HEK293 (cell line): ENCODE results near the gene DDN.

Experiments used
- FEZF1 ChIP-seq: fragments of 450-650 bp; formaldehyde crosslinking; IDR thresholded peaks from 2 replicates; pipeline ENCODE4 v1.5.1; 2016; ENCODE audit warnings: missing biosample characterization, missing genetic modification characterization
- HOXA7 ChIP-seq: sonication (generic); formaldehyde crosslinking; IDR thresholded peaks from 2 replicates; pipeline ENCODE4 v1.8.1; 2022; ENCODE audit warnings: missing genetic modification reagents, borderline replicate concordance
- KLF8 ChIP-seq: fragments of 450-650 bp; formaldehyde crosslinking; IDR thresholded peaks from 2 replicates; pipeline ENCODE4 v1.5.1; 2016; ENCODE audit warnings: missing biosample characterization, missing genetic modification characterization
- MZF1 ChIP-seq: fragments of 450-650 bp; formaldehyde crosslinking; IDR thresholded peaks from 2 replicates; pipeline ENCODE4 v1.5.1; 2017; ENCODE audit warnings: missing biosample characterization, missing genetic modification characterization, borderline replicate concordance
- OSR2 ChIP-seq: fragments of 450-650 bp; formaldehyde crosslinking; IDR thresholded peaks from 2 replicates; pipeline ENCODE4 v1.5.1; 2016; ENCODE audit warnings: missing biosample characterization, missing genetic modification characterization
- SETDB1 ChIP-seq: IDR thresholded peaks from one replicate; pipeline ENCODE4 v1.6.1; 2017; ENCODE audit warnings: mild to moderate bottlenecking, low read length, moderate library complexity, mixed read lengths; ENCODE audit not compliant: insufficient read length
- TRIM28 ChIP-seq: IDR thresholded peaks from 2 replicates; pipeline ENCODE4 v1.6.1; 2011; ENCODE audit warnings: low read length, control low read depth, borderline replicate concordance
- ZBTB17 ChIP-seq: fragments of 450-650 bp; formaldehyde crosslinking; IDR thresholded peaks from 2 replicates; pipeline ENCODE4 v1.5.1; 2016; ENCODE audit warnings: missing biosample characterization, missing genetic modification characterization
- ZBTB20 ChIP-seq: fragments of 450-650 bp; formaldehyde crosslinking; IDR thresholded peaks from 2 replicates; pipeline ENCODE4 v1.5.1; 2016; ENCODE audit warnings: missing biosample characterization, missing genetic modification characterization
- ZBTB48 ChIP-seq: fragments of 450-650 bp; formaldehyde crosslinking; IDR thresholded peaks from 2 replicates; pipeline ENCODE4 v1.5.1; 2016; ENCODE audit warnings: missing biosample characterization, missing genetic modification characterization
- ZNF10 ChIP-seq: fragments of 450-650 bp; formaldehyde crosslinking; IDR thresholded peaks from 2 replicates; pipeline ENCODE4 v1.5.1; 2017; ENCODE audit warnings: missing biosample characterization, missing genetic modification characterization
- ZNF114 ChIP-seq: fragments of 450-650 bp; formaldehyde crosslinking; IDR thresholded peaks from 2 replicates; pipeline ENCODE4 v1.5.0; 2017; ENCODE audit warnings: missing biosample characterization, missing genetic modification characterization
- ZNF140 ChIP-seq: fragments of 450-650 bp; formaldehyde crosslinking; IDR thresholded peaks from 2 replicates; pipeline ENCODE4 v1.5.1; 2016; ENCODE audit warnings: missing biosample characterization, missing genetic modification characterization
- ZNF174 ChIP-seq: fragments of 450-650 bp; formaldehyde crosslinking; IDR thresholded peaks from 2 replicates; pipeline ENCODE4 v1.5.0; 2017; ENCODE audit warnings: missing biosample characterization, mild to moderate bottlenecking, missing genetic modification characterization
- ZNF221 ChIP-seq: fragments of 450-650 bp; formaldehyde crosslinking; IDR thresholded peaks from 2 replicates; pipeline ENCODE4 v1.5.1; 2017; ENCODE audit warnings: missing biosample characterization, missing genetic modification characterization, borderline replicate concordance
- ZNF248 ChIP-seq: fragments of 450-650 bp; formaldehyde crosslinking; IDR thresholded peaks from 2 replicates; pipeline ENCODE4 v1.5.1; 2017; ENCODE audit warnings: missing biosample characterization, missing genetic modification characterization
- ZNF266 ChIP-seq: fragments of 450-650 bp; formaldehyde crosslinking; IDR thresholded peaks from 2 replicates; pipeline ENCODE4 v1.5.1; 2016; ENCODE audit warnings: missing biosample characterization, missing genetic modification characterization, low read depth
- ZNF302 ChIP-seq: fragments of 450-650 bp; formaldehyde crosslinking; IDR thresholded peaks from 2 replicates; pipeline ENCODE4 v1.5.1; 2016; ENCODE audit warnings: missing biosample characterization, missing genetic modification characterization, low read depth
- ZNF341 ChIP-seq: fragments of 450-650 bp; formaldehyde crosslinking; IDR thresholded peaks from 2 replicates; pipeline ENCODE4; 2016; ENCODE audit warnings: low read depth, missing biosample characterization, missing genetic modification characterization
- ZNF354C ChIP-seq: fragments of 450-650 bp; formaldehyde crosslinking; IDR thresholded peaks from 2 replicates; pipeline ENCODE4 v1.5.1; 2016; ENCODE audit warnings: missing biosample characterization, missing genetic modification characterization, low read depth, borderline replicate concordance
- ZNF37A ChIP-seq: fragments of 450-650 bp; IDR thresholded peaks from 2 replicates; pipeline ENCODE4 v1.5.1; 2018; ENCODE audit warnings: missing biosample characterization, missing genetic modification characterization
- ZNF404 ChIP-seq: fragments of 450-650 bp; formaldehyde crosslinking; IDR thresholded peaks from 2 replicates; pipeline ENCODE4 v1.5.1; 2017; ENCODE audit warnings: missing biosample characterization, missing genetic modification characterization
- ZNF48 ChIP-seq: fragments of 450-650 bp; formaldehyde crosslinking; IDR thresholded peaks from 2 replicates; pipeline ENCODE4 v1.5.1; 2016; ENCODE audit warnings: missing biosample characterization, missing genetic modification characterization
- ZNF510 ChIP-seq: fragments of 450-650 bp; formaldehyde crosslinking; IDR thresholded peaks from 2 replicates; pipeline ENCODE4 v1.5.1; 2018; ENCODE audit warnings: mild to moderate bottlenecking, missing genetic modification characterization, missing biosample characterization; ENCODE audit not compliant: insufficient replicate concordance
- ZNF514 ChIP-seq: fragments of 450-650 bp; formaldehyde crosslinking; IDR thresholded peaks from 2 replicates; pipeline ENCODE4 v1.5.1; 2016; ENCODE audit warnings: missing biosample characterization, missing genetic modification characterization
- ZNF530 ChIP-seq: fragments of 450-650 bp; formaldehyde crosslinking; IDR thresholded peaks from 2 replicates; pipeline ENCODE4 v1.5.1; 2016; ENCODE audit warnings: low read depth, missing biosample characterization, missing genetic modification characterization
- ZNF561 ChIP-seq: fragments of 450-650 bp; IDR thresholded peaks from 2 replicates; pipeline ENCODE4 v1.5.1; 2018; ENCODE audit warnings: missing biosample characterization, missing genetic modification characterization, borderline replicate concordance
- ZNF626 ChIP-seq: fragments of 450-650 bp; sonication (Bioruptor Pico); formaldehyde crosslinking; IDR thresholded peaks from 2 replicates; pipeline ENCODE4 v1.5.1; 2018; ENCODE audit warnings: missing biosample characterization, missing genetic modification characterization, inconsistent platforms
- ZNF629 ChIP-seq: fragments of 450-650 bp; formaldehyde crosslinking; IDR thresholded peaks from 2 replicates; pipeline ENCODE4 v1.5.1; 2017; ENCODE audit warnings: missing biosample characterization, missing genetic modification characterization
- ZNF660 ChIP-seq: fragments of 450-650 bp; IDR thresholded peaks from 2 replicates; pipeline ENCODE4 v1.5.1; 2018; ENCODE audit warnings: missing biosample characterization, mild to moderate bottlenecking, missing genetic modification characterization
- ZNF701 ChIP-seq: fragments of 450-650 bp; formaldehyde crosslinking; IDR thresholded peaks from 2 replicates; pipeline ENCODE4 v1.5.1; 2016; ENCODE audit warnings: missing biosample characterization, missing genetic modification characterization
- ZNF747 ChIP-seq: fragments of 450-650 bp; formaldehyde crosslinking; IDR thresholded peaks from 2 replicates; pipeline ENCODE4 v1.5.1; 2016; ENCODE audit warnings: missing biosample characterization, missing genetic modification characterization
- ZNF776 ChIP-seq: fragments of 450-650 bp; formaldehyde crosslinking; IDR thresholded peaks from 2 replicates; pipeline ENCODE4 v1.5.0; 2017; ENCODE audit warnings: missing biosample characterization, missing genetic modification characterization, borderline replicate concordance
- ZNF777 ChIP-seq: fragments of 450-650 bp; formaldehyde crosslinking; IDR thresholded peaks from 2 replicates; pipeline ENCODE4 v1.5.1; 2017; ENCODE audit warnings: missing biosample characterization, missing genetic modification characterization, borderline replicate concordance
- ZNF837 ChIP-seq: fragments of 450-650 bp; formaldehyde crosslinking; IDR thresholded peaks from 2 replicates; pipeline ENCODE4 v1.5.1; 2016; ENCODE audit warnings: missing biosample characterization, missing genetic modification characterization
- TF ChIP-seq, protein P1 (sequence below): fragments of 450-650 bp; formaldehyde crosslinking; IDR thresholded peaks from 2 replicates; pipeline ENCODE4 v1.5.1; 2016; ENCODE audit warnings: missing biosample characterization, missing genetic modification characterization, low read depth
- TF ChIP-seq, protein P2 (sequence below): fragments of 450-650 bp; formaldehyde crosslinking; optimal IDR thresholded peaks from 2 replicates; pipeline ENCODE3; 2016; ENCODE audit warnings: missing biosample characterization, mild to moderate bottlenecking, missing genetic modification characterization
- TF ChIP-seq, protein P3 (sequence below): fragments of 450-650 bp; formaldehyde crosslinking; IDR thresholded peaks from 2 replicates; pipeline ENCODE4 v1.5.1; 2017; ENCODE audit warnings: missing biosample characterization, missing genetic modification characterization
- TF ChIP-seq, protein P4 (sequence below): fragments of 450-650 bp; formaldehyde crosslinking; IDR thresholded peaks from 2 replicates; pipeline ENCODE4 v1.5.1; 2016; ENCODE audit warnings: missing biosample characterization, missing genetic modification characterization

The DDN gene

DNA sequence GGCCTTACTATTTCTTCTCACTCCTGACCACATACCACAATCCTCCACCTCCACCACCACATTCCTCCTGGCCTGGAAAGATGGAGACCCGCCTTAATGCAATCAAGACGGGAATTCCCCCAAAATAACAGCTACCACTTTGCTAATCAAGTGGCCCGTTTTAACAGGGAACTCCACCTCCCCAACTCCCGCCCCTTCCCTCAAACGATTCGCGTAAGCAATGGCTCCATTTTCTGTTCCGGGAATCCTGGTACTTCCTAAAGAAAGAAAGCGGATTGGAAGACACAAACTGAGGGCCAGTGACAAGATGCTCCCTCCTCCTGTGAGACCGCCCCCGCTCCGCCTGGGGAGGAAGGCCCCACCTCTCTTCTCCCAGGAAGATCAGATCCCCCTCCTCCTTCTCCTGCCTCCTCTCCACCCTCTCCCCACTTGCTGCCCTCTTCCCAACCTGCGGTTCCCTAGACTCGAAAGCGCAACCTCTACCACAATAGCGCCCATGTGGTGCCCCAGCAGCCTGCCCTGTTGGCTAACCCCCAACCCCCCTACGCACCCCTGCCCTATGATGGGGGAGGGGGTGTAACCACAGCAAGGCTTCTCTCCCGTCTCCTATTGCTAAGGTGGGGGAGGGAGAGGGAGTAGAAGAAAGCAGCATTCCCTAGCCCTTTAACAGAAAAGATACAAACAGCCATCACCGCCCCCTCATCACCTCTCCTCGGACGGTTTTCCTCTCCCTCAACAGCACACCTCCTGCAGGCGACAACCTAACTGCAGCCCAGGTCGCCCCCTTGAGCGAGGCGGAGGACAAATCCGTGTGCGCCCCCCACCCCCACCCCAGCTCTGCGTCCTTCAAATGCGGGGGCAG lies 42.7 kb downstream of the DDN start (continued):
- TF ChIP-seq ZNF140 (tag by site-specific recombination) (no peak), HOXA7 (CRISPR knock-in tag) (no peak), ZNF514 (no peak), ZNF248 (tag by site-specific recombination) (no peak), TRIM28 (no peak), ZNF354C (tag by site-specific recombination) (no peak), ZNF747 (tag by site-specific recombination) (no peak), ZNF174 (no peak), ZBTB48 (peak; percentile 86), OSR2 (tag by site-specific recombination) (no peak), ZNF221 (no peak), ZNF530 (tag by site-specific recombination) (no peak), ZNF777 (tag by site-specific recombination) (no peak), ZNF510 (tag by site-specific recombination) (no peak), KLF8 (tag by site-specific recombination) (peak; percentile 82), ZNF626 (tag by site-specific recombination) (no peak), ZNF48 (tag by site-specific recombination) (no peak), ZNF837 (tag by site-specific recombination) (no peak), ZNF302 (tag by site-specific recombination) (no peak), ZNF776 (tag by site-specific recombination) (no peak), SETDB1 (no peak), ZNF10 (tag by site-specific recombination) (peak; percentile 31; the same call in 1 of the 2 replicates), ZNF629 (tag by site-specific recombination) (no peak), ZBTB17 (tag by site-specific recombination) (peak; percentile 83), FEZF1 (peak; percentile 61; the same call in 1 of the 2 replicates), ZBTB20 (tag by site-specific recombination) (peak; percentile 17; the same call in 1 of the 2 replicates), ZNF266 (tag by site-specific recombination) (no peak), ZNF404 (tag by site-specific recombination) (no peak), ZNF114 (tag by site-specific recombination) (no peak), ZNF37A (no peak), ZNF561 (tag by site-specific recombination) (no peak), ZNF341 (tag by site-specific recombination) (peak; percentile 88), MZF1 (tag by site-specific recombination) (peak; percentile 89), ZNF701 (tag by site-specific recombination) (no peak), ZNF660 (tag by site-specific recombination) (no peak)
- TF ChIP-seq, protein P1, sequence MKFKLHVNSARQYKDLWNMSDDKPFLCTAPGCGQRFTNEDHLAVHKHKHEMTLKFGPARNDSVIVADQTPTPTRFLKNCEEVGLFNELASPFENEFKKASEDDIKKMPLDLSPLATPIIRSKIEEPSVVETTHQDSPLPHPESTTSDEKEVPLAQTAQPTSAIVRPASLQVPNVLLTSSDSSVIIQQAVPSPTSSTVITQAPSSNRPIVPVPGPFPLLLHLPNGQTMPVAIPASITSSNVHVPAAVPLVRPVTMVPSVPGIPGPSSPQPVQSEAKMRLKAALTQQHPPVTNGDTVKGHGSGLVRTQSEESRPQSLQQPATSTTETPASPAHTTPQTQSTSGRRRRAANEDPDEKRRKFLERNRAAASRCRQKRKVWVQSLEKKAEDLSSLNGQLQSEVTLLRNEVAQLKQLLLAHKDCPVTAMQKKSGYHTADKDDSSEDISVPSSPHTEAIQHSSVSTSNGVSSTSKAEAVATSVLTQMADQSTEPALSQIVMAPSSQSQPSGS (tag by site-specific recombination), result no peak
- TF ChIP-seq, protein P2, sequence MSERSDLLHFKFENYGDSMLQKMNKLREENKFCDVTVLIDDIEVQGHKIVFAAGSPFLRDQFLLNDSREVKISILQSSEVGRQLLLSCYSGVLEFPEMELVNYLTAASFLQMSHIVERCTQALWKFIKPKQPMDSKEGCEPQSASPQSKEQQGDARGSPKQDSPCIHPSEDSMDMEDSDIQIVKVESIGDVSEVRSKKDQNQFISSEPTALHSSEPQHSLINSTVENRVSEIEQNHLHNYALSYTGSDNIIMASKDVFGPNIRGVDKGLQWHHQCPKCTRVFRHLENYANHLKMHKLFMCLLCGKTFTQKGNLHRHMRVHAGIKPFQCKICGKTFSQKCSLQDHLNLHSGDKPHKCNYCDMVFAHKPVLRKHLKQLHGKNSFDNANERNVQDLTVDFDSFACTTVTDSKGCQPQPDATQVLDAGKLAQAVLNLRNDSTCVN (tag by site-specific recombination), result no peak
- TF ChIP-seq, protein P3, sequence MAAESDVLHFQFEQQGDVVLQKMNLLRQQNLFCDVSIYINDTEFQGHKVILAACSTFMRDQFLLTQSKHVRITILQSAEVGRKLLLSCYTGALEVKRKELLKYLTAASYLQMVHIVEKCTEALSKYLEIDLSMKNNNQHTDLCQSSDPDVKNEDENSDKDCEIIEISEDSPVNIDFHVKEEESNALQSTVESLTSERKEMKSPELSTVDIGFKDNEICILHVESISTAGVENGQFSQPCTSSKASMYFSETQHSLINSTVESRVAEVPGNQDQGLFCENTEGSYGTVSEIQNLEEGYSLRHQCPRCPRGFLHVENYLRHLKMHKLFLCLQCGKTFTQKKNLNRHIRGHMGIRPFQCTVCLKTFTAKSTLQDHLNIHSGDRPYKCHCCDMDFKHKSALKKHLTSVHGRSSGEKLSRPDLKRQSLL (tag by site-specific recombination), result no peak
- TF ChIP-seq, protein P4, sequence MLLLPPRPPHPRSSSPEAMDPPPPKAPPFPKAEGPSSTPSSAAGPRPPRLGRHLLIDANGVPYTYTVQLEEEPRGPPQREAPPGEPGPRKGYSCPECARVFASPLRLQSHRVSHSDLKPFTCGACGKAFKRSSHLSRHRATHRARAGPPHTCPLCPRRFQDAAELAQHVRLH (tag by site-specific recombination), result no peak; the same call in 1 of the 2 replicates
